Umbilical cord (tissue), 2 donors: ENCODE data around the gene LPO. TPM values are rescaled to one million over a fixed set of nuclear protein-coding genes. Genes with fewer than 3 reads are reported as not detected.

ENCODE experiments used
- DNase-seq: peaks from one replicate; pipeline ENCODE4 v3.0.0-alpha.2; 2015; ENCODE audit warnings: low spot score
- total RNA-seq: library from RNA; depleted of rRNA; stranded (reverse); fragments of >200 nt; gene quantifications from one replicate; pipeline ENCODE4 v1.2.3, GENCODE V29; 2014; ENCODE audit warnings: low replicate concordance; ENCODE audit not compliant: insufficient read depth

Gene LPO
- total RNA-seq, 1 donor from 2014 or later = 0.24 TPM

GRCh38 chr17:58303971-58304749 is 65.8 kb downstream of the LPO start:
- no peak for DNase-seq

GRCh38 chr17:58304750-58305486 is 66.5 kb downstream of the LPO start:
- DNase-seq = no peak

GRCh38 chr17:58305626-58306025 is 67.2 kb downstream of the LPO start:
- DNase-seq = no peak

- DNase-seq = no peak
Measured at GRCh38 chr17:58306131-58306951, 68.0 kb downstream of the LPO start.

GRCh38 chr17:58307468-58308172 is 69.2 kb downstream of the LPO start:
- no peak for DNase-seq

GRCh38 chr17:58308173-58308984 is 70.0 kb downstream of the LPO start:
- no peak for DNase-seq

GRCh38 chr17:58308985-58309917 is 70.9 kb downstream of the LPO start:
- no peak for DNase-seq

- DNase-seq = no peak
Measured at GRCh38 chr17:58309918-58310259, 71.5 kb downstream of the LPO start.

GRCh38 chr17:58310511-58311428 is 72.4 kb downstream of the LPO start:
- DNase-seq = no peak

- DNase-seq = no peak
Measured at GRCh38 chr17:58311429-58311894, 73.1 kb downstream of the LPO start.

- no peak for DNase-seq
Measured at GRCh38 chr17:58312021-58312630, 73.7 kb downstream of the LPO start.

GRCh38 chr17:58312829-58313228 is 74.4 kb downstream of the LPO start:
- DNase-seq = no peak

- no peak for DNase-seq
Measured at GRCh38 chr17:58313815-58314705, 75.7 kb downstream of the LPO start.

GRCh38 chr17:58314706-58315015 is 76.3 kb downstream of the LPO start:
- no peak for DNase-seq

- no peak for DNase-seq
Measured at GRCh38 chr17:58315281-58315711, 76.9 kb downstream of the LPO start.

- no peak for DNase-seq
Measured at GRCh38 chr17:58315750-58316149, 77.4 kb downstream of the LPO start.
